ENCODE measurements around the gene NUBP1.
A peak's percentile ranks its signal among the peaks of the same experiment; 100 is the strongest.
"Not testable (repeated sequence)": the region's sequence is repeated elsewhere in the genome, so short reads cannot be mapped to it uniquely, and the experiment has no call there.

Gene NUBP1

DNA sequence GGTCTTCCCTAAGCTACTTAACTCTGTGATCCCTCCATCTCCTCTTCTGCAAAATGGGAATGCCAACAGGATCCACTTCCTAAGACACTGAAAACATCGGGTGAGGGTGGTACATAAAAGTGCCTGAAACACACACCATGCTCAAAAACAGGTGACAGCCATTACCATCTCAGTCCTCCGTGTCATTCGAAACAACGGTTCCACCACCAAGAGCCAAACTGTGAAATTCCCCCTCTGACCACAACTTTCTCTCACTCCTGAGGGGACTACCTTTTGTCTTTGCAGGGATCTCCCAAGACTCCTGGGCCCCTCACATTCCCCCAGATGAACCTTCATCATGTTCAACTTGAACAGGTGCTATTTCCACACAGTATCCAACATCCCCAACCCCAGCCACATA, 37.0 kb downstream of the NUBP1 start:
- H3K9me3 ChIP-seq (replicated peaks in 1 of 2; ENCODE audit: control insufficient read depth in 2 of 2, insufficient read depth in 1 of 2, low read depth in 1 of 2, low read length in 2 of 2): peaks cover 0 to 3% of the 10 kb centered on the region in 2 donors
- H4K91ac ChIP-seq (ENCODE audit: low read depth, low read length, poor library complexity): no peak overlapping the region
- H3K23ac ChIP-seq (ENCODE audit: low read depth, low read length, poor library complexity): no peak overlapping the region
- no peak overlapping the region for H3K27ac ChIP-seq (replicated peaks; ENCODE audit: low read length)
- WGBS, 2 donors (ENCODE audit: extremely low coverage in 2 of 2, insufficient read length in 2 of 2, insufficient replicate concordance in 1 of 2): no CpG with 5 or more reads among the region's 4 CpGs
- no peak overlapping the region for H4K8ac ChIP-seq (ENCODE audit: low read depth, low read length)
- H3K18ac ChIP-seq (ENCODE audit: low read length): no peak overlapping the region
- H3K36me3 ChIP-seq (replicated peaks in 1 of 2; ENCODE audit: control insufficient read depth in 2 of 2, insufficient read depth in 2 of 2, low read length in 2 of 2): no peaks in the 10 kb centered on the region
- H3K4me2 ChIP-seq (ENCODE audit: insufficient read depth, low read length, poor library complexity, severe bottlenecking): no peak overlapping the region
- H2BK15ac ChIP-seq (ENCODE audit: low read length): no peak overlapping the region
- H3K4ac ChIP-seq (ENCODE audit: low read length): no peak overlapping the region
- H3K4me1 ChIP-seq (ENCODE audit: control insufficient read depth in 2 of 2, insufficient read depth in 1 of 2, low read depth in 1 of 2, low read length in 2 of 2): no peaks in the 10 kb centered on the region
- H2BK5ac ChIP-seq (ENCODE audit: low read length): no peak overlapping the region
- no peak for DNase-seq (ENCODE audit: low spot score)
- H2AK5ac ChIP-seq (ENCODE audit: low read depth, low read length): no peak overlapping the region
- H3K4me3 ChIP-seq (ENCODE audit: low read length in 2 of 2): peak overlapping the region in 1 of 2 donors; percentile 55
- H3K79me1 ChIP-seq (ENCODE audit: low read depth, low read length): no peaks in the 10 kb centered on the region
- H3K14ac ChIP-seq (ENCODE audit: low read length): no peak overlapping the region
- H3K27me3 ChIP-seq (ENCODE audit: control insufficient read depth in 3 of 3, insufficient read depth in 3 of 3, low read depth in 1 of 3, low read length in 3 of 3): no peaks in the 10 kb centered on the region
- no peak overlapping the region for H2BK12ac ChIP-seq (ENCODE audit: low read length)
- no peak overlapping the region for H2BK120ac ChIP-seq (ENCODE audit: low read depth, low read length)
- H2AFZ ChIP-seq (ENCODE audit: low read length): no peak overlapping the region
- H3K9ac ChIP-seq (ENCODE audit: low read depth, low read length, poor library complexity): no peak overlapping the region

DNA sequence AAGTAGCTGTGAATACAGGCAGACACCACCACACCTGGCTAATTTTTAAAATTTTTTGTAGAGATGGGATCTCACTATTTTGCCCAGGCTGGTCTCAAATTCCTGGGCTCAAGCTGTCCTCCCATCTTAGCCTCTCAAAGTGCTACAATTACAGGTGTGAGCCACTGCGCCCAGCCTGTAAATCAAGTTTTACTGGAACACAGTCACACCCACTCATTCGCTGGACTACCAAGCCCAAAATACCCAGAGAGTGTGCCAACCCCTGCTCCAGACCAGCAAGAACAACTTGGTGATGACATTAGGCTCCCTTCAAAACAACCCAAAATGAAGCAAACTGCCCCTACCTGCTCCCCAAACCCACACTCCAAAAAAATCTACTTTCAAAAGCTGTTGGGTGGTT, 39.0 kb downstream of the NUBP1 start:
- Histone ChIP-seq H3K9me3 (replicated peaks in 1 of 2; ENCODE audit: control insufficient read depth in 2 of 2, insufficient read depth in 1 of 2, low read depth in 1 of 2, low read length in 2 of 2) (peaks cover 0 to 3% of the 10 kb centered on the region in 2 donors), H2BK12ac (ENCODE audit: low read length) (no peak overlapping the region), H3K27me3 (ENCODE audit: control insufficient read depth in 3 of 3, insufficient read depth in 3 of 3, low read depth in 1 of 3, low read length in 3 of 3) (no peaks in the 10 kb centered on the region), H3K4me1 (ENCODE audit: control insufficient read depth in 2 of 2, insufficient read depth in 1 of 2, low read depth in 1 of 2, low read length in 2 of 2) (no peaks in the 10 kb centered on the region), H2BK5ac (ENCODE audit: low read length) (no peak overlapping the region), H3K14ac (ENCODE audit: low read length) (no peak overlapping the region), H3K79me1 (ENCODE audit: low read depth, low read length) (no peaks in the 10 kb centered on the region), H3K18ac (ENCODE audit: low read length) (no peak overlapping the region), H3K27ac (replicated peaks; ENCODE audit: low read length) (no peak overlapping the region), H2AK5ac (ENCODE audit: low read depth, low read length) (no peak overlapping the region), H4K8ac (ENCODE audit: low read depth, low read length) (no peak overlapping the region), H3K23ac (ENCODE audit: low read depth, low read length, poor library complexity) (no peak overlapping the region), H3K9ac (ENCODE audit: low read depth, low read length, poor library complexity) (no peak overlapping the region), H4K91ac (ENCODE audit: low read depth, low read length, poor library complexity) (no peak overlapping the region), H2BK15ac (ENCODE audit: low read length) (no peak overlapping the region), H2AFZ (ENCODE audit: low read length) (no peak overlapping the region), H3K4me3 (ENCODE audit: low read length in 2 of 2) (no peak overlapping the region), H3K4me2 (ENCODE audit: insufficient read depth, low read length, poor library complexity, severe bottlenecking) (no peak overlapping the region), H3K36me3 (replicated peaks in 1 of 2; ENCODE audit: control insufficient read depth in 2 of 2, insufficient read depth in 2 of 2, low read length in 2 of 2) (no peaks in the 10 kb centered on the region), H2BK120ac (ENCODE audit: low read depth, low read length) (no peak overlapping the region), H3K4ac (ENCODE audit: low read length) (no peak overlapping the region)
- WGBS, 2 donors (ENCODE audit: extremely low coverage in 2 of 2, insufficient read length in 2 of 2, insufficient replicate concordance in 1 of 2): no CpG with 5 or more reads among the region's 2 CpGs
- DNase-seq (ENCODE audit: low spot score): no peak

DNA sequence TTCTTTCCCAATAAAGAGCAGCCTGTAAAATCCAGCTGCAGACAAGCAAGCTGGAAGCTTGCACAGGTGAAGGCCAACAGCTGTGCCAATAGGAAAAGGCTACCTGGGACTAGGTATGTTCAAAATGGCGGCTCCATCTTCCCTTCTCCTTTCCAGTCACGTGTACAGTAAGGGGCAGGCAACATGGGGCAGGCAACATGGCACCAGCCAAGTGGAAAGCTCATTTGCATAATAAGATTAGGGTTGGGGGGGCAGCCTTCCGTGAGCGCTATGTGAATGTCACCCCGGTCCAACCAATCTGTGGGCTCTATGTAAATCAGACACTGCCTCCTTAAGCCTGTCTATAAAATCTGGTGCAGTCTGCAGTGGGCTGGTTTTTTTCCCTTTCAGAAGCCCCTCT, 43.7 kb downstream of the NUBP1 start:
- Histone ChIP-seq H4K91ac (ENCODE audit: low read depth, low read length, poor library complexity) (no peak overlapping the region), H3K4me1 (ENCODE audit: control insufficient read depth in 2 of 2, insufficient read depth in 1 of 2, low read depth in 1 of 2, low read length in 2 of 2) (peaks cover 0 to 2% of the 10 kb centered on the region in 2 donors), H3K23ac (ENCODE audit: low read depth, low read length, poor library complexity) (no peak overlapping the region), H2BK5ac (ENCODE audit: low read length) (no peak overlapping the region), H3K14ac (ENCODE audit: low read length) (no peak overlapping the region), H2BK120ac (ENCODE audit: low read depth, low read length) (no peak overlapping the region), H2AK5ac (ENCODE audit: low read depth, low read length) (no peak overlapping the region), H3K4me3 (ENCODE audit: low read length in 2 of 2) (no peak overlapping the region), H2BK15ac (ENCODE audit: low read length) (no peak overlapping the region), H3K9ac (ENCODE audit: low read depth, low read length, poor library complexity) (no peak overlapping the region), H3K36me3 (replicated peaks in 1 of 2; ENCODE audit: control insufficient read depth in 2 of 2, insufficient read depth in 2 of 2, low read length in 2 of 2) (no peaks in the 10 kb centered on the region), H3K27ac (replicated peaks; ENCODE audit: low read length) (no peak overlapping the region), H3K4me2 (ENCODE audit: insufficient read depth, low read length, poor library complexity, severe bottlenecking) (no peak overlapping the region), H3K18ac (ENCODE audit: low read length) (no peak overlapping the region), H2AFZ (ENCODE audit: low read length) (no peak overlapping the region), H3K79me1 (ENCODE audit: low read depth, low read length) (no peaks in the 10 kb centered on the region), H3K4ac (ENCODE audit: low read length) (no peak overlapping the region), H3K27me3 (ENCODE audit: control insufficient read depth in 3 of 3, insufficient read depth in 3 of 3, low read depth in 1 of 3, low read length in 3 of 3) (no peaks in the 10 kb centered on the region), H4K8ac (ENCODE audit: low read depth, low read length) (no peak overlapping the region), H2BK12ac (ENCODE audit: low read length) (no peak overlapping the region), H3K9me3 (replicated peaks in 1 of 2; ENCODE audit: control insufficient read depth in 2 of 2, insufficient read depth in 1 of 2, low read depth in 1 of 2, low read length in 2 of 2) (no peaks in the 10 kb centered on the region)
- DNase-seq (ENCODE audit: low spot score): peak; percentile 39
- no CpG with 5 or more reads among the region's 5 CpGs for WGBS, 2 donors (ENCODE audit: extremely low coverage in 2 of 2, insufficient read length in 2 of 2, insufficient replicate concordance in 1 of 2)

DNA sequence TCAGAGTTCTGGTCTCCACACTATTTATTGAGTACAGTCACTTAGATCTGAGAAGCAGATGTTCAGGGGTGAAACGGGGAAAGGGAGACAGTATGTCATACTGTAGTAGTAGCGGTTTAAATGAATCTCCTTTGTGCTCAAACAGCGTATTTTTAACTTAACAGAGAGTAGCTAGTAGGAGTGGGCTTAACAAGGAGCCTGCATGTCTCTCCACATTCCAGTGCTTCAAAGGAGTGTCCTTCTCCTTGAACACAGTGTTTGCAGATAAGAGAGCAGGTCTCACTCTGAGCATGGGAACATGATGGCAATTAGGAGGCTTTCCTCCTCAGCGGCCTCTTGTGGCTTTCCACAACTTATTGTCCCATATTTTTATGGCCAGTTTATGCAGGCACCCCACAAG, 45.0 kb downstream of the NUBP1 start:
- H3K27ac ChIP-seq (replicated peaks; ENCODE audit: low read length); H3K9me3 ChIP-seq (replicated peaks in 1 of 2; ENCODE audit: control insufficient read depth in 2 of 2, insufficient read depth in 1 of 2, low read depth in 1 of 2, low read length in 2 of 2); DNase-seq (ENCODE audit: low spot score); H2BK12ac ChIP-seq (ENCODE audit: low read length); H3K79me1 ChIP-seq (ENCODE audit: low read depth, low read length); H2BK120ac ChIP-seq (ENCODE audit: low read depth, low read length); H2AFZ ChIP-seq (ENCODE audit: low read length); H4K91ac ChIP-seq (ENCODE audit: low read depth, low read length, poor library complexity); H3K4ac ChIP-seq (ENCODE audit: low read length); H3K4me3 ChIP-seq (ENCODE audit: low read length in 2 of 2); H3K18ac ChIP-seq (ENCODE audit: low read length); H3K23ac ChIP-seq (ENCODE audit: low read depth, low read length, poor library complexity); H3K4me2 ChIP-seq (ENCODE audit: insufficient read depth, low read length, poor library complexity, severe bottlenecking); H3K36me3 ChIP-seq (replicated peaks in 1 of 2; ENCODE audit: control insufficient read depth in 2 of 2, insufficient read depth in 2 of 2, low read length in 2 of 2); H2BK15ac ChIP-seq (ENCODE audit: low read length); H2BK5ac ChIP-seq (ENCODE audit: low read length); H3K9ac ChIP-seq (ENCODE audit: low read depth, low read length, poor library complexity); H2AK5ac ChIP-seq (ENCODE audit: low read depth, low read length); H3K4me1 ChIP-seq (ENCODE audit: control insufficient read depth in 2 of 2, insufficient read depth in 1 of 2, low read depth in 1 of 2, low read length in 2 of 2); H4K8ac ChIP-seq (ENCODE audit: low read depth, low read length); H3K27me3 ChIP-seq (ENCODE audit: control insufficient read depth in 3 of 3, insufficient read depth in 3 of 3, low read depth in 1 of 3, low read length in 3 of 3); H3K14ac ChIP-seq (ENCODE audit: low read length): not testable (repeated sequence)
- WGBS, 2 donors (ENCODE audit: extremely low coverage in 2 of 2, insufficient read length in 2 of 2, insufficient replicate concordance in 1 of 2): no CpG with 5 or more reads among the region's 4 CpGs
